Measurements from ENCODE around the gene RAB36.
"Not testable (repeated sequence)": the region's sequence is repeated elsewhere in the genome, so short reads cannot be mapped to it uniquely, and the experiment has no call there.

Gene RAB36

GRCh38 chr22:23126165-23127054 lies 18.9 kb upstream of the RAB36 start:
- no peak overlapping the region for H3K4me3 ChIP-seq (ENCODE audit: low read length)
- no peaks in the 10 kb centered on the region for H3K27me3 ChIP-seq (ENCODE audit: control insufficient read depth, insufficient read depth, low read length)
- H3K36me3 ChIP-seq (ENCODE audit: control insufficient read depth, insufficient read depth, low read length): no peaks in the 10 kb centered on the region
- no peak overlapping the region for H3K9ac ChIP-seq (ENCODE audit: low read length)
- no peaks in the 10 kb centered on the region for H3K4me1 ChIP-seq (ENCODE audit: control insufficient read depth, insufficient read depth, low read length)
- no peak overlapping the region for H3K27ac ChIP-seq (ENCODE audit: low read depth, low read length)

GRCh38 chr22:23127055-23127756 lies 18.1 kb upstream of the RAB36 start:
- no peaks in the 10 kb centered on the region for H3K4me1 ChIP-seq (ENCODE audit: control insufficient read depth, insufficient read depth, low read length)
- H3K9ac ChIP-seq (ENCODE audit: low read length): no peak overlapping the region
- no peaks in the 10 kb centered on the region for H3K36me3 ChIP-seq (ENCODE audit: control insufficient read depth, insufficient read depth, low read length)
- H3K27ac ChIP-seq (ENCODE audit: low read depth, low read length): no peak overlapping the region
- H3K27me3 ChIP-seq (ENCODE audit: control insufficient read depth, insufficient read depth, low read length): no peaks in the 10 kb centered on the region
- H3K4me3 ChIP-seq (ENCODE audit: low read length): no peak overlapping the region

GRCh38 chr22:23127788-23128187 lies 17.5 kb upstream of the RAB36 start:
- no peaks in the 10 kb centered on the region for H3K36me3 ChIP-seq (ENCODE audit: control insufficient read depth, insufficient read depth, low read length)
- no peaks in the 10 kb centered on the region for H3K4me1 ChIP-seq (ENCODE audit: control insufficient read depth, insufficient read depth, low read length)
- H3K9ac ChIP-seq (ENCODE audit: low read length): no peak overlapping the region
- no peaks in the 10 kb centered on the region for H3K27me3 ChIP-seq (ENCODE audit: control insufficient read depth, insufficient read depth, low read length)
- no peak overlapping the region for H3K4me3 ChIP-seq (ENCODE audit: low read length)
- H3K27ac ChIP-seq (ENCODE audit: low read depth, low read length): no peak overlapping the region

GRCh38 chr22:23128269-23129108 lies 16.8 kb upstream of the RAB36 start:
- Histone ChIP-seq H3K4me3 (ENCODE audit: low read length) (no peak overlapping the region), H3K27ac (ENCODE audit: low read depth, low read length) (no peak overlapping the region), H3K36me3 (ENCODE audit: control insufficient read depth, insufficient read depth, low read length) (no peaks in the 10 kb centered on the region), H3K27me3 (ENCODE audit: control insufficient read depth, insufficient read depth, low read length) (no peaks in the 10 kb centered on the region), H3K4me1 (ENCODE audit: control insufficient read depth, insufficient read depth, low read length) (no peaks in the 10 kb centered on the region), H3K9ac (ENCODE audit: low read length) (no peak overlapping the region)

GRCh38 chr22:23129149-23129548 lies 16.1 kb upstream of the RAB36 start:
- Histone ChIP-seq H3K27me3 (ENCODE audit: control insufficient read depth, insufficient read depth, low read length) (no peaks in the 10 kb centered on the region), H3K4me3 (ENCODE audit: low read length) (no peak overlapping the region), H3K27ac (ENCODE audit: low read depth, low read length) (no peak overlapping the region), H3K36me3 (ENCODE audit: control insufficient read depth, insufficient read depth, low read length) (no peaks in the 10 kb centered on the region), H3K9ac (ENCODE audit: low read length) (no peak overlapping the region), H3K4me1 (ENCODE audit: control insufficient read depth, insufficient read depth, low read length) (no peaks in the 10 kb centered on the region)

GRCh38 chr22:23130697-23131096 lies 14.6 kb upstream of the RAB36 start:
- Histone ChIP-seq H3K9ac (ENCODE audit: low read length) (no peak overlapping the region), H3K4me3 (ENCODE audit: low read length) (no peak overlapping the region), H3K4me1 (ENCODE audit: control insufficient read depth, insufficient read depth, low read length) (no peaks in the 10 kb centered on the region), H3K27ac (ENCODE audit: low read depth, low read length) (no peak overlapping the region), H3K36me3 (ENCODE audit: control insufficient read depth, insufficient read depth, low read length) (no peaks in the 10 kb centered on the region), H3K27me3 (ENCODE audit: control insufficient read depth, insufficient read depth, low read length) (no peaks in the 10 kb centered on the region)

- Histone ChIP-seq H3K9ac (ENCODE audit: low read length) (no peak overlapping the region), H3K27me3 (ENCODE audit: control insufficient read depth, insufficient read depth, low read length) (no peaks in the 10 kb centered on the region), H3K4me1 (ENCODE audit: control insufficient read depth, insufficient read depth, low read length) (no peaks in the 10 kb centered on the region), H3K27ac (ENCODE audit: low read depth, low read length) (no peak overlapping the region), H3K4me3 (ENCODE audit: low read length) (no peak overlapping the region), H3K36me3 (ENCODE audit: control insufficient read depth, insufficient read depth, low read length) (no peaks in the 10 kb centered on the region)
Measured at GRCh38 chr22:23131931-23132330, 13.3 kb upstream of the RAB36 start.

GRCh38 chr22:23132376-23133091 lies 12.7 kb upstream of the RAB36 start:
- Histone ChIP-seq H3K9ac (ENCODE audit: low read length) (no peak overlapping the region), H3K27me3 (ENCODE audit: control insufficient read depth, insufficient read depth, low read length) (no peaks in the 10 kb centered on the region), H3K36me3 (ENCODE audit: control insufficient read depth, insufficient read depth, low read length) (no peaks in the 10 kb centered on the region), H3K4me1 (ENCODE audit: control insufficient read depth, insufficient read depth, low read length) (no peaks in the 10 kb centered on the region), H3K27ac (ENCODE audit: low read depth, low read length) (no peak overlapping the region), H3K4me3 (ENCODE audit: low read length) (no peak overlapping the region)

GRCh38 chr22:23133922-23134321 lies 11.4 kb upstream of the RAB36 start:
- Histone ChIP-seq H3K9ac (ENCODE audit: low read length) (no peak overlapping the region), H3K27me3 (ENCODE audit: control insufficient read depth, insufficient read depth, low read length) (no peaks in the 10 kb centered on the region), H3K4me3 (ENCODE audit: low read length) (no peak overlapping the region), H3K4me1 (ENCODE audit: control insufficient read depth, insufficient read depth, low read length) (no peaks in the 10 kb centered on the region), H3K27ac (ENCODE audit: low read depth, low read length) (no peak overlapping the region), H3K36me3 (ENCODE audit: control insufficient read depth, insufficient read depth, low read length) (no peaks in the 10 kb centered on the region)

- H3K27ac ChIP-seq (ENCODE audit: low read depth, low read length); H3K36me3 ChIP-seq (ENCODE audit: control insufficient read depth, insufficient read depth, low read length); H3K9ac ChIP-seq (ENCODE audit: low read length); H3K4me1 ChIP-seq (ENCODE audit: control insufficient read depth, insufficient read depth, low read length); H3K27me3 ChIP-seq (ENCODE audit: control insufficient read depth, insufficient read depth, low read length); H3K4me3 ChIP-seq (ENCODE audit: low read length): not testable (repeated sequence)
Measured at GRCh38 chr22:23136991-23137390, 8.3 kb upstream of the RAB36 start.

- Histone ChIP-seq H3K27me3 (ENCODE audit: control insufficient read depth, insufficient read depth, low read length) (no peaks in the 10 kb centered on the region), H3K4me3 (ENCODE audit: low read length) (no peak overlapping the region), H3K27ac (ENCODE audit: low read depth, low read length) (no peak overlapping the region), H3K9ac (ENCODE audit: low read length) (no peak overlapping the region), H3K4me1 (ENCODE audit: control insufficient read depth, insufficient read depth, low read length) (peaks cover 5% of the 10 kb centered on the region), H3K36me3 (ENCODE audit: control insufficient read depth, insufficient read depth, low read length) (no peaks in the 10 kb centered on the region)
Measured at GRCh38 chr22:23137468-23137867, 7.8 kb upstream of the RAB36 start.
